ENCODE measurements around the gene DSC3. TPM values are rescaled to one million over a fixed set of nuclear protein-coding genes. Genes with fewer than 3 reads are reported as not detected.
"Not testable (repeated sequence)": the region's sequence is repeated elsewhere in the genome, so short reads cannot be mapped to it uniquely, and the experiment has no call there.

DSC3 gene
- total RNA-seq, 1 donor from 2014 or later, result 0.24 TPM

DNA sequence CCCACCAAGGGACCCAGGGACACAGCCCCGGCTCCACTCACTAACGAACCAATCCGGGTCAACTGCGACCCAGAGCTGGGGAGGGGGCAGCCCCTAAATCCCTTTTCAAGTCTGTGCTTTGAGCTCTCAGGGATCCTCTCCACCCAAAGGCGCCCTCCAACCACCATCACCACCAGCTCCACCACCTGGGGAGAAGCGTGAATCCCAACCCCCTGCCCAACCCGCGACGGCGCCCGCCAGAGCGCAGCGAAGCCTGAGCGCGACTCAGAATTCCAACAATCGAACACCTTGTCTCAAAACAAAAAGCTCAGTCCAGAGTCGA lies 497 bp downstream of the DSC3 start:
- H3K27me3 ChIP-seq (ENCODE audit: low read depth), result peaks cover 64% of the 10 kb centered on the region
- intact Hi-C loops (cut with DNase I), result no loop called here
- H3K27ac ChIP-seq, result no peak overlapping the region
- no peak for TF ChIP-seq CTCF (IDR thresholded peaks at IDR 0.05)
- H3K4me1 ChIP-seq, result peaks cover 17% of the 10 kb centered on the region
- DNase-seq (no peak), ATAC-seq (peak; percentile 19 to 26)
- no peaks in the 10 kb centered on the region for H3K36me3 ChIP-seq
- peak overlapping the region; percentile 34 for H3K4me3 ChIP-seq
- H3K9me3 ChIP-seq, result no peaks in the 10 kb centered on the region

GRCh38 chr18:31041271-31042083 lies 1.1 kb downstream of the DSC3 start:
- TF ChIP-seq CTCF (IDR thresholded peaks at IDR 0.05), result no peak
- Histone ChIP-seq H3K27me3 (ENCODE audit: low read depth) (peaks cover 64% of the 10 kb centered on the region), H3K4me3 (peak overlapping the region; percentile 10), H3K9me3 (no peaks in the 10 kb centered on the region), H3K27ac (no peak overlapping the region), H3K36me3 (no peaks in the 10 kb centered on the region), H3K4me1 (peaks cover 17% of the 10 kb centered on the region)
- ATAC-seq (peak; percentile 11 to 39), DNase-seq (peak; percentile 44)
- intact Hi-C loops (cut with DNase I), result no loop called here

- no peak overlapping the region for H3K4me3 ChIP-seq
- H3K27me3 ChIP-seq (ENCODE audit: low read depth), result peaks cover 64% of the 10 kb centered on the region
- DNase-seq, result no peak
- intact Hi-C loops (cut with DNase I), result no loop called here
- no peaks in the 10 kb centered on the region for H3K9me3 ChIP-seq
- TF ChIP-seq CTCF (IDR thresholded peaks at IDR 0.05), result no peak
- no peaks in the 10 kb centered on the region for H3K36me3 ChIP-seq
- no peak for ATAC-seq
- H3K4me1 ChIP-seq, result peaks cover 17% of the 10 kb centered on the region
- H3K27ac ChIP-seq, result no peak overlapping the region
Observed at GRCh38 chr18:31040686-31041270, 1.8 kb downstream of the DSC3 start.

- Histone ChIP-seq H3K9me3 (no peaks in the 10 kb centered on the region), H3K4me3 (no peak overlapping the region), H3K27ac (no peak overlapping the region), H3K36me3 (no peaks in the 10 kb centered on the region), H3K4me1 (peaks cover 17% of the 10 kb centered on the region), H3K27me3 (ENCODE audit: low read depth) (peaks cover 61% of the 10 kb centered on the region)
- TF ChIP-seq CTCF (IDR thresholded peaks at IDR 0.05), result no peak
- DNase-seq (no peak), ATAC-seq (no peak)
- intact Hi-C loops (cut with DNase I), result no loop called here
Observed at GRCh38 chr18:31039426-31039825, 3.1 kb downstream of the DSC3 start.

DNA sequence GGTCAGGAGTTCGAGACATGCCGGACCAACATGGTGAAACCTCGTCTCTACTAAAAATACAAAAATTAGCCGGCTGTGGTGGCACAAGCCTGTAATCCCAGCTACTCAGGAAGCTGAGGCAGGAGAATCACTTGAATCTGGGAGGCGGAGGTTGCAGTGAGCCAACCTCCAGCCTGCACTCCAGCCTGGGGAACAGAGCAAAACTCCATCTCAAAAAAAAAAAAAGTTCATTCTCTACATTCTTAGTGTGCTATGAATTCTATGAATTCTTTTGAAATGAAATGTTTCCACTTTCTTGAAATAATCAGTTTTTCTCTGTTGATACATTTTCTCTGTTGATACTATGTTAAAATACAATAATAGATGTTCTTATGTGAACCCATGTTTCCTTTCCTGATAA lies 4.9 kb downstream of the DSC3 start:
- ATAC-seq; DNase-seq; H3K9me3 ChIP-seq; H3K4me3 ChIP-seq; H3K27ac ChIP-seq; H3K36me3 ChIP-seq; intact Hi-C loops (cut with DNase I): not testable (repeated sequence)
- Histone ChIP-seq H3K27me3 (ENCODE audit: low read depth) (peaks cover 43% of the 10 kb centered on the region), H3K4me1 (peaks cover 15% of the 10 kb centered on the region)

GRCh38 chr18:31034541-31034940 lies 8.0 kb downstream of the DSC3 start:
- DNase-seq, result no peak
- no peaks in the 10 kb centered on the region for H3K4me1 ChIP-seq
- peaks cover 12% of the 10 kb centered on the region for H3K27me3 ChIP-seq (ENCODE audit: low read depth)
- no peak overlapping the region for H3K4me3 ChIP-seq
- ATAC-seq, result no peak
- no peak for TF ChIP-seq CTCF (IDR thresholded peaks at IDR 0.05)
- no peaks in the 10 kb centered on the region for H3K36me3 ChIP-seq
- intact Hi-C loops (cut with DNase I), result no loop called here
- no peaks in the 10 kb centered on the region for H3K9me3 ChIP-seq
- H3K27ac ChIP-seq, result no peak overlapping the region

All from lower lobe of right lung (tissue), 2 donors.